HG03045 (cell line): ENCODE measurements around the gene HEXD.
"Not testable (repeated sequence)": the region's sequence is repeated elsewhere in the genome, so short reads cannot be mapped to it uniquely, and the experiment has no call there.

Source experiments
- ATAC-seq: cut with Tn5 transposase; IDR thresholded peaks from one replicate; pipeline ENCODE4 v1.9.1; 2021; ENCODE audit warnings: mild to moderate bottlenecking, moderate library complexity; ENCODE audit not compliant: unreplicated experiment

Gene HEXD

GRCh38 chr17:82382220-82382932, 35.8 kb upstream of the HEXD start:
- ATAC-seq, result not testable (repeated sequence)

DNA sequence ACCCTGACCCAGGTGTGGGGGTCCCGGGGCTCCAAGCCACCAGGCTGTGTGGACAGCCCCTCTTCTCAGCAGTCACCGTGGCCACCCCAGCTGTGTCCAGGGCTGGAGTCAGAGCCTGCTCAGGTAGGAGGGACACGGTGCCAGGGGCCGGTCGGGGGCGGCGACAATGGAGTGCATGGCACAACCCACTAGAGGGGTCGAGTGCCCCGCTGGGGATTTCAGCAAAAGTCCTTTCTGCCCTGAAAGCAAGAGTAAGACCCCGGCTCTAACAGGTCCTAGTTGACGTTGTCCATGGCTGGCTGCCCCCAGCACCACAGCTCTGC, 35.3 kb upstream of the HEXD start:
- no peak for ATAC-seq

DNA sequence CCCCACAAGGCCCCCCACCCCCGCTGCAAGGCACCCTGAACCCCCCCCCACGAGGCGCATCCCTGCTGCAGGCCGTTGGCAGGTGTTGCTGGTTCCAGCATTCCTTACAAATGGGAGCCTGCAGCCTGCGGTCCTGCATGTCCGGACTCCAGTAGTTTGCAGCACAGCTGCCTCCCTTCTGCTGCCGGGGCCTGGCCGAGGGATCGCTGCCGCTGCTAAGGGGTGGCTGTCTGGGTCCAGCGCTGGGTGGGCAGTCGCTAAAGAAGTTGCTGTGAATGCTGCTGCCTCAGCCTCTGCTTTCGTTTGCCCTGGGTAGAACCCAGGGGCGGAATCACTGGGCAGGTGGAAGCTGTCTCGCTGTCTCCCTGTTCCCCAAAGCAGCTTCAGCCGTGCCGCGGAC, 34.7 kb upstream of the HEXD start:
- ATAC-seq, result no peak

DNA sequence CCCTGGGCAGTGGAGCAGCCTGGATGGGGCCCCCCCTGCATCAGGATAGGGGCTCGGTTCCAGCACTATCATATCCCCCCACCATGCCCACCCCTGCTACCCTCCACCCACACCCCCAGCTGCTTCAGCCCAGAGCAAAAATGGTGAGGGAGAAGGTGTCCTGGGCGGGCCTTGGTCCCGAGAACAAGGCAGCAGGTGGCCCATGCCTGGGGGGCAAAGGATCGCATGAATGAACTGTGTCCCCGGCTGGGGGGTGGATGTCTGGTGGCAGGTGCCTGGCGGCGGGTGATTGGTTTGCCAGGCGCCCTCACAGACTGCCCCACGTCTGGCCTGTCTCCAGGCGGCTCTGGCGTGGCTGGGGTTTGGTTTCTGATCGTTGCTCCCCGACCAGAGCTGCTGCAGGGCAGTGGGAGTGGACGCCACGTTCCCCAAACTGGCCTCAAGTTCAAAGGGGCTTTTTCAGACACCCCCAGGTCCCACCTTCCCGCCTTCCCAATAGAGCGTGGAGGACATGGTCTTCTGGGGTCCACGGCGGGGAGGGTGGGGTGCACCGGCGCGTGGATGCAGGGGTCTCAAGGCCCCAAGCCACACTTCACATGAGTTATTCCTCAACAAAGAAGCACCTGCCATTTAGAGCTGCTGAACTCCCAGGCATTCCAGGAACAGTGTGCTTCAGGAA, 34.0 kb upstream of the HEXD start:
- no peak for ATAC-seq

GRCh38 chr17:82384730-82385481, 33.2 kb upstream of the HEXD start:
- no peak for ATAC-seq

DNA sequence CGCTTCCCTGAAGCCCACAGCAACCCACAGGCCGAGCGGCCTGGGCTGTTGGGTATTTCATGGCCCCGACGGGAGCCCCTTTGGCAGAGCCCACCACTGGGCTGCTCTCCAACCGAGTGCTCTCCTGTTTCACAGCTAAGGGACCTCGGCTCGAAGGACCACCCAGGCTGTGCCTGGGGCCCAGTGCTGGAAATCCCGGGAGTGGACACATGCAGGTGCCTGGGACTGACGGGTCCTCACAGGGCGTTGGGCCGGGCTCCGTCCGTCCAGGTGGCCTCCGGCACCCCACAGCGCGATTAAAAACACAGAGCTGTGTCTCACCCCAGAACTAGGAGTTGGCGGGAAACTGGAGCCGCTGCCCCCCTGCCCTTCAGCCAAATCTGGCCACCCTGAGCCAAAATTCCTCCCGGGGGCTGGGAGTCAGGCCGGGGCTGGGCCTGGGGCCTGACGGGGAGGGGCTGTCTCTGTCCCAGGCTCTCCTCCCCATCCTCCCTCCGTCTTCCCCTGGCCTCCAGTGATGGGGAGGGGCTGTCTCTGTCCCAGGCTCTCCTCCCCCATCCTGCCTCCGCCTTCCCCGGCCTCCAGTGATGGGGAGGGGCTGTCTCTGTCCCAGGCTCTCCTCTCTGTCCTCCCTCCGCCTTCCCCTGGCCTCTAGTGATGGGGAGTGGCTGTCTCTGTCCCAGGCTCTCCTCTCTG, 32.4 kb upstream of the HEXD start:
- ATAC-seq, result no peak

- ATAC-seq, result no peak
These were observed 31.8 kb upstream of the HEXD start for GRCh38 chr17:82386255-82386831.

DNA sequence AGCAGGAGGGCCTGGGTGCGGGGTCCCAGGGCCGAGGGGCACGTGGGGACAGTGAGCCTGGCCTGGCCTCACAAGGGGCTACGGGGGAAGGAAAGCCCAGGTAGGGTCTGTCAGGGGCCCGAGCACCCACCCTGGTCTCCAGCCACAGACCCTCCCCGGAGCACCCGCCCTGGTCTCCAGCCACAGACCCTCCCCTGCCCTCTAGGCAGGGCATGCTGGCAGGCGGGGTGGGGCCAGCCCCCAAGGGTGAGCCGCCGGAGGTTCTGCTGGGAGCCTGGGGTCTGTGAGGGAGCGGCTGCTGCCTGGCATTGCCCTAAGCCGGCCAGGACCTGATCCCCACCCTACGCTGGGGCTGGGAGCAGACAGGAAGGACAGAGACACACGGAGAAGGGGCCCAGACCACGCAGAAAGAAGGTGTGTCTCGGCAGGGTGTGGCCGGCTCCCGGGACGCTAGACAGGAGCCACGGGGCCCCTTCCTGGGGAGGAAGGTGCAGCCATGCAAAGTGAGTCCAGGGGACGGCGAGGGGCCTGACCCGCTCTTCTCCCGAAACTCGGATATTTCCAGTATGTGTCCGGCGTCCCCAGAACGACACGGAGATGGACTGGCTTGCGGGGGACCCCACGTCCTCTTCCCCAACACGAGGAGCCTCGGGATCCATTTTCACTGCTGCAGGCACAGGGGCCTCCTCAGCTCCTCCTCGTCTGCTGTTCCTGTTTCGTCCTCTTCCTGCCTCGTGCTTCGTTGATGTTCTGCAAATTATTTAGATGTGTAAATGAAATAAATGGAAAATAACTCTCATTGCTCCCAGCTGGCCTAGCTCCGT, 31.1 kb upstream of the HEXD start:
- ATAC-seq, result no peak

DNA sequence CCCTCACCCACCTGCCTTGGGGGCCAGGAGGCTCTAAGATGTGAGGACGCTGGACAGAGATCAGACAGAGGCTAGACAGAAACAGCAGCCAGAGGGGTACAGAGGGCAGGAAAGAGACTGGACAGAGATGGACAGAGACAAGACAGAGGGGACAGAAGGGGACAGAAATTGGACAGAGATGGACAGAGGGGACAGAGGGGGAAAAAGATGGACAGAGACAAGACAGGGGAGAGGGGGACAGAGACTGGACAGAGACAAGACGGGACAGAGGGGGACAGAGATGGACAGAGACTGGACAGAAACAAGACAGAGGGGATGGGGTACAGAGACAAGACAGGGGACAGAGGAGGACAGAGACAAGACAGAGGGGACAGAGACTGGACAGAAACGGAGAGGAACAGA, 30.4 kb upstream of the HEXD start:
- ATAC-seq, result no peak

- no peak for ATAC-seq
These were observed 29.8 kb upstream of the HEXD start for GRCh38 chr17:82388223-82388921.

- no peak for ATAC-seq
These were observed 29.2 kb upstream of the HEXD start for GRCh38 chr17:82388922-82389283.

- ATAC-seq, result no peak
These were observed 28.8 kb upstream of the HEXD start for GRCh38 chr17:82389379-82389778.

DNA sequence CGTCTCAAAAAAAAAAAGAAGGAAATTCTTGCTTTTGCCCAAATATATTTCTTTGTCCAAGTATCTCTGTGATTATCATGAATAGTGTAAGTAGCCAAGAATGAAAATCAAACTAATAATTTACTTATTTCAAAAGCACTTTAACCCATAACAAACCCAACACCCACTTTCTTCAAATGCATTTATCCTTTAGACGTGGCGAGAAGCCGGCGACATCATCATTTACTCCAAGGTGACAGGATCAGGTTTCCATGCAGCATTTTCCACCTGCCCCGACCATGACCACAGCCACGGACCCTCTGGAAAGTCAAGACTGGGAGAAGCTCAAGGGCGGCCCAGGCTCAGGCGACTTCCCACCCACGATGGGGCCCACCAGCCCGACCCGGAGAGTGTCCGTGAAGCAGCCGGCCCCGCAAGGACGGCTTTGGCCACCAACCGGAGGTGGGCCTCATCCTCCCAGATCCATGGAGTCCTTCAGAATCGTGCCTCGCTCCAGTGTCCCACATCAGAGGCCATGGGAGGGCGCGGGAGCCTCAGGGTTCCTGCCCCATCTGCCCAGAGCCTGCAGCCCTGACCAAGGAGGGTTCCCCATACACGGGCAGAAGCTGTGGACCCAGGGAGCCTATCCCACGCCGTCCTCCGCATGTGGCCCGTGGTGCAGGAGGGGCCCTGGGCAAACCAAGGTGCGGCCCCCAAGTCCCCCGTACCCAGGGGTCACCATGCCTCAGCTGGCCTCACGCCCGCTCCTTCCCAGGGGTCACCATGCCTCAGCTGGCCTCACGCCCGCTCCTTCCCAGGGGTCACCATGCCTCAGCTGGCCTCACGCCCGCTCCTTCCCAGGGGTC, 27.9 kb upstream of the HEXD start:
- ATAC-seq, result no peak

- ATAC-seq, result no peak
These were observed 27.2 kb upstream of the HEXD start for GRCh38 chr17:82390860-82391435.

DNA sequence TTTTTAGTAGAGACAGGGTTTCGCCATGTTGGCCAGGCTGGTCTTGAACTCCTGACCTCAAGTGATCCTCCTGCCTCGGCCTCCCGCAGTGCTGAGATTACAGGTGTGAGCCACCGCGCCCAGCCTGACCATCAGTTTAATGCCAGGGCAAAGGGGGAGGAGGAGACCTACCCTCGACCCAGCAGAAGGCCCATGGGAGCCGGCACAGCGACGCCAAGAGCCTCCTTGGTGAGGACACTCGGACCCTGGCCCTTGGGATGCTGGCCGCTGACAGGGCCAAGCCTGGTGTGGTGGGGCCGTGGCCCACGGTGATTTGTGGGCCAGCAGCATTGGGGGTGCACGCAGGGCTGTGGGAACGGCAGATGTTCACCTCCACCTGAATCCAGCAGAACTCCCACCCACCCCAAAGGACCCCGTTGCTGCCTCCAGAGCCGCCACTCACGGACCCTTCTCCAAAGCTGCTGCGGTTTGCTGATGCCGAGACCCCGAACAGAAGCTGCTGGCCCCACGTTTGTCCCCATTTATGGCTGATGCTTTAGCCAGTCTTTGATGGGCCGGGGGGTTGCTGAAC, 26.6 kb upstream of the HEXD start:
- no peak for ATAC-seq

- ATAC-seq, result no peak
These were observed 25.8 kb upstream of the HEXD start for GRCh38 chr17:82392209-82392920.

DNA sequence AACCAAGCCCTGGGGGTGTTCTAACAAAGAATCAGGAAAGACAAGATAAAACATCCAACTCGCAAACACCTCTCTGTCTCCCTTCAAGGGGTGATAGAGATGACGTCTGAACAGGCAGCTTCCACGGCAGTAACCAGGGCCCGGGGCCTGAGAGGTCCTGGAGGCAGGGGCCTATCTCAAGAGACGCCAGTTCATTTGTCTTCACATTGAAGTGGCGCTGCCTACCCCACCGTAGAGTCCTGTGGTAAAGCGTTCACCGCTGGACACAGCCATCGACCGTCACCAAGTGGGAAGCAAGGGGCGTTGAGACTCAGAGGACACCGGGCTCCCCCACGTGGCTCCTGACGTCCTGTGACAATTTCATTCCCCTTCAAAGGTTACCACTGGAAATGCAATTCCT, 25.2 kb upstream of the HEXD start:
- no peak for ATAC-seq

DNA sequence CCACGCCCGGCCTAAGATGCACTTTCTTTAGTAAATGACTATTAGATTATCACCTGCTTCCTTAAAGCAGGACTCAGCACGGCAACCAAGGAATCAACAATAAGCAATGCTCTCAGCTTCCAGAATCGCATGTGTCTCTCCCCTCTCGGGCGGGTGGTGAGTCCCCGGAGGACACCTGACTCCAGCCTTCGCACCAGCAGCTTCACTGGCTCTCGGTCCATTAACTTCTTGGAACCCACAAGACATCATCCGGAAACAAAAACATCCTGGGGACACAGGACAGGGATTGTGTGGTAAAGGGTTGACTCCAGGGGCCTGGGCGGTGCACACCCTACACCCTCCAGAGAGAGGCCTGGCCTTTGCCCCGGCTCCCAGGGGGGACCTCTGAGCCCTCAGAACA, 23.9 kb upstream of the HEXD start:
- ATAC-seq, result no peak
